Measurements from ENCODE around the gene SWI5.

The SWI5 gene

DNA sequence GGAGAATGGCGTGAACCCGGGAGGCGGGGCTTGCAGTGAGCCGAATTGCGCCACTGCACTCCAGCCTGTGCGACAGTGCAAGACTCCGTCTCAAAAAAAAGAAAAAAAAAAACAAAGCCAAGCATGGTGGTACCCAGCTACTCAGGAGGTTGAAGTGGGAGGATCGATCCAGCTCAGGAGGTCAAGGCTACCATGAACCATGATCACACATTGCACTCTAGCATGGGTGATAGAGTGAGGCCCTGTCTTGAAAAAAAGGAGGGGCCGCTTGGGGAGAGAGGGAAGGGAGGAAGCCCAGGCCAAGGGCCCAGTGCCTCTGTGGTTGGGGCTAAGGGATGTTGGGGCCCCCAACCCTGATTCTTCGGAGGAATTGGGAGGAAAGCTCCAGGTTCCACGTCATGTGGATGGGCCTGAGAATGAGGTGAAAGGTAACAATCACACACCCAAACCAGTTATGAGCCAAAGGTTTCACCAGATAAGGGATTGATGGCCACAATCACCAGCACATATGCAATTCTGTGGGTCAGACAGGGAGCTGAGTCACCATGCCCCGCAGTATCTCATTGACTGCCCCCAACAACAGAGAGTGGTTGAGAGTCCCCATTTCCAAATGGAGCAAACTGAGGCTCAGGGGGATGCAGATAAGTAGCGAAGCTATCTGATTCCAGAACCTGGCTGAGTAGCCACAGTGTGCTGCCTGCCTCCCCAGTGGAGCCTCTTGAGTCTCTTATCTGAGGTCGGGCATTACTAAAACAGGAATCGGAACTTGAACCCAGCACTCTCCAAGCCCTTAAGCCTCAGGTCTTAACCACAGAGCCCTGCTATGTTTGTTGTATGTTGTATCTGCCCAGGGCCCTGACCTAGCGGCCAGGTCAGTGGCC is 20.5 kb downstream of the SWI5 start:
- H3K4me3 ChIP-seq (ENCODE audit: low read length) = no peak overlapping the region
- TF ChIP-seq, protein P1, sequence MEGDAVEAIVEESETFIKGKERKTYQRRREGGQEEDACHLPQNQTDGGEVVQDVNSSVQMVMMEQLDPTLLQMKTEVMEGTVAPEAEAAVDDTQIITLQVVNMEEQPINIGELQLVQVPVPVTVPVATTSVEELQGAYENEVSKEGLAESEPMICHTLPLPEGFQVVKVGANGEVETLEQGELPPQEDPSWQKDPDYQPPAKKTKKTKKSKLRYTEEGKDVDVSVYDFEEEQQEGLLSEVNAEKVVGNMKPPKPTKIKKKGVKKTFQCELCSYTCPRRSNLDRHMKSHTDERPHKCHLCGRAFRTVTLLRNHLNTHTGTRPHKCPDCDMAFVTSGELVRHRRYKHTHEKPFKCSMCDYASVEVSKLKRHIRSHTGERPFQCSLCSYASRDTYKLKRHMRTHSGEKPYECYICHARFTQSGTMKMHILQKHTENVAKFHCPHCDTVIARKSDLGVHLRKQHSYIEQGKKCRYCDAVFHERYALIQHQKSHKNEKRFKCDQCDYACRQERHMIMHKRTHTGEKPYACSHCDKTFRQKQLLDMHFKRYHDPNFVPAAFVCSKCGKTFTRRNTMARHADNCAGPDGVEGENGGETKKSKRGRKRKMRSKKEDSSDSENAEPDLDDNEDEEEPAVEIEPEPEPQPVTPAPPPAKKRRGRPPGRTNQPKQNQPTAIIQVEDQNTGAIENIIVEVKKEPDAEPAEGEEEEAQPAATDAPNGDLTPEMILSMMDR (conservative IDR thresholded peaks at IDR 0.05; ENCODE audit: low read depth, low read length) = no peak
- DNase-seq (ENCODE audit: low read depth) = no peak

DNA sequence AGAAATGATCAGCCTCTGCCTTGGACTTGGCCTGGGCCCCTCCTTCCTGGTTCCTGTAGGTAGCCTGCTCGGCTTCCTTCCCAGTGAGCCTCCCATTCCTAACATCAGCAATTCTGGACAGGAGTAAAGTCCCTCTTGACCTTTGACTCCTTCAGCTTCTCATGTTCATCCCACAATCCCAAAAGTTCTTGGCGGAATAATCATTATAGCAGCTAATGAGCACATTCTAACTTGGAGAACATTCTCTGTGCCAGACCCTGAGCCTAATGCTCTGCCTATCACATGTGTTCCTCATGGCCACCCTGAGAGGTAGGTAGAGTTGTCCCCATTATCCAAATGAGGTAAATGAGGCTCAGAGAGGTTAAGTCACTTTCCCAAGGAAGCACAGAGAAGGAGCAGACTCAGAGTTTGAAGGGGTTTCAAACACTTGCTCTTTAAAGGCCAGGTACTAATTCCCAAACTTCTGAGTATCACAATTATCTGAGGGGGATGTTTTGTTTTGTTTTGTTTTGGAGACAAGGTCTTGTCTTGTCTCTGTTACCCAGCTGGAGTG is 21.2 kb downstream of the SWI5 start:
- TF ChIP-seq, protein P1 (conservative IDR thresholded peaks at IDR 0.05; ENCODE audit: low read depth, low read length) = no peak

DNA sequence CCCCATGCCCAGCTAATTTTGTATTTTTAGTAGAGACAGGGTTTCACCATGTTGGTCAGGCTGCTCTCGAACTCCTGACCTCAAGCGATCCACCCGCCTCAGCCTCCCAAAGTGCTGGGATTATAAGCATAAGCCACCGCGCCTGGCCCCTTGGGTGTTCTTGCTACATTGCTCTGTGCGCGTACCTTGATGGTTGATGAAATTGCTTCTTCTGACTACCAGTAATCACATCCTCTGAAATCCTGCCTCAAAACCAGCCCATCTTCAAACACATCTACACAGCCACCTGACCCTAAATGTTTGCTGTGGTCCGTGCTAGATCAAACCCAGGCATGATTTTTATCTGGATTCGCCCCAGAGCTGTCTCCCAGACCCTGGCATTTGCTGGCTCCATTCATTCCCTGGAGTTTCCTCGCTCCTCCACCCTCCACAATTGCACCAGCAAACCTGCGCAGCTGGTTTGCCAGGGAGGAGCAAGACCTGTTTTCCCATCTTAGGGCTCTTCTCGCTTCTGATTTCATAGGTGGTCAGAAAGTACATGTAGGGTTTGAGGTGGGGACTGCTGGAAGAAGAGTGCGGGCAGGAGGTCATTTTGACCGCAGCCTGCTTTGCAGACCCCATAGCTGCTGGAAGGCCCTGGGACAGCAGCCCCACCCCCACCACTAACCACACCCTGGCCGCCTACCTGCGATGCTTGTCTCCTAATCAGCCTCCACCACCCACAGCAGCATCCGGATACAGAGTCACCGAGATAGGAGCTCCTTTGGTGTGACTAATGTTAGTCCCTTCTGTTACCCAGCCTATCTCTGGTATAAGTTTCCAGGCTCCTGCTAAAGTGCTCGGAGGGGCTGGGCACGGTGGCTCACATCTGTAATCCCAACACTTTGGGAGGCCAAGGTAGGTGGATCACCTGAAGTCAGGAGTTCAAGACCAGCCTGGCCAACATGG is 22.7 kb downstream of the SWI5 start:
- TF ChIP-seq, protein P1 (conservative IDR thresholded peaks at IDR 0.05; ENCODE audit: low read depth, low read length) = no peak
- no peak overlapping the region for H3K4me3 ChIP-seq (ENCODE audit: low read length)
- no peak for DNase-seq (ENCODE audit: low read depth)

More for the DNA sequence above, 21.2 kb downstream of the SWI5 start:
- DNase-seq (ENCODE audit: low read depth) = no peak
- H3K4me3 ChIP-seq (ENCODE audit: low read length) = no peak overlapping the region

DNA sequence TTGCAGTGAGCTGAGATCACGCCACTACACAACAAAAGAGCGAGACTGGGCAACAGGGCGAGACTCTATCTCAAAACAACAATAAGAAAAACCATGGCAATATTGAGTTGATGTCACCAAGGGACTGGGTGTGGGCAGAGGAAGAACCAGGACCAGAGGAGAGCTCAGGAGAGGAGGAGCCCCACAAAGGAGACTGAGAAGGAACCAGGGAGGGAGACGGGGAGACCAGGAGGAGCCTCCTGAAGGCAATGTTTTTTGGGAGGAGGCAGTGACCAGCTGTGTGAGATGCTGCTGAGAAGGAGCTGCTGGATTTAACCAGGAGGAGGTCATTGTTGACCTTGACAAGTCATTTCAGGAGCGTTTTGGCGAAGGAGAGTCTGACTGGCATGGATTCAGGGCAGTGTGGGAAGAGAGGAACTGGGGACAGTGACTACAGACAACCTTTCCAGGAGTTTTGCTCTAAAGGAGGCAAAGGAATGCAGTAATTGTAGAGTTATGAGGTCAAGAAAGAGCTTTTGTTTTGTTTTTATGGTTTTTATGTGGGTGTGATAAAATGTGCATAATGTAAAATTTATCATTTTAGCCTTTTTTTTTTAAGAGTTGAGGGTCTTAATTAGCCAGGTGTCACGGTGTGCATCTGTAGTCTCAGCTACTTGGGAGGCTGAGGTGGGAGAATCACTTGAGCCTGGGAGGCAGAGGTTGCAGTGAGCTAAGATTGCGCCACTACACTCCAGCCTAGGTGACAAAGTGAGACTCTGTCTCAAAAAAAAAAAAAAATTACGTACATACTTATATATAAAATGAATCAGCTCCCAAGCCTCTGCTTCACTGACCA is 28.3 kb downstream of the SWI5 start:
- TF ChIP-seq, protein P1 (conservative IDR thresholded peaks at IDR 0.05; ENCODE audit: low read depth, low read length) = no peak
- DNase-seq (ENCODE audit: low read depth) = no peak
- H3K4me3 ChIP-seq (ENCODE audit: low read length) = no peak overlapping the region

DNA sequence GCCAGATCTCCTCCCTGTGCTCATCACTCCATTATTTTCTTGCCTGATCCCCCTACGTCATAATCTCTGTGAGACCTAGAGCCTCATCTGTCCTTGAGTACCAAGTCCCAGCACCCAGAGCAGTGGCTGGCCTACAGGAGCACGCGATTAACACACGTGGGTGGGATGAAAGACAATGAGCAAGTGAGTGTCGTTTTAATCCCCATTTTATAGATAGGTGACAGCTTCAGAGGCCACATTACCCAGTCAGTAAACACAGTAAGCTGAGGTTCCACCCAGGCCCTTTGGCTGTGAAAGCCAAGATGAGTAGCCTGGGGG is 28.9 kb downstream of the SWI5 start:
- H3K4me3 ChIP-seq (ENCODE audit: low read length) = no peak overlapping the region
- DNase-seq (ENCODE audit: low read depth) = no peak
- TF ChIP-seq, protein P1 (conservative IDR thresholded peaks at IDR 0.05; ENCODE audit: low read depth, low read length) = no peak

DNA sequence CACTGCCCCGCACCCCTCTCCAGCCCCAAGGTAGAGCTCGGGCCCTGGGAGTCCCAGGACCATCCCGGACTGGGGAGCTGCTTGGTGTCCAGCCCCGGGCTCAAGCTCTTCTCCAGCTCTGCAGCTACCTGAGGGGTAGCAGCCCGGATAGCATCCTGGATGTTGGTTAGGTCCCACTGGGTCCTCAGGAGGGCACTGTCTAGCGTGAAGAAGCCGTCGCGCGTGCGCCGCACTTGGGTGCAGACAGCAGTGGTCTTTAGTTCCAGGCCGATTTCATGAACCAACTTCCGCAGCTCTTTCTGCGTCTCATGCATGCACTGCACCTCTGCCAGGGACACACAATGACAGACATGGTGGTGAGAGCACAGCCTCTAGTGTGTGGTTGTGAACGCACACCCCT is 33.5 kb downstream of the SWI5 start:
- TF ChIP-seq, protein P1 (conservative IDR thresholded peaks at IDR 0.05; ENCODE audit: low read depth, low read length) = no peak
- no peak for DNase-seq (ENCODE audit: low read depth)
- no peak overlapping the region for H3K4me3 ChIP-seq (ENCODE audit: low read length)
